ENCODE results near the gene LRRIQ3. TPM values are rescaled to one million over a fixed set of nuclear protein-coding genes. Genes with fewer than 3 reads are reported as not detected.
A peak's percentile ranks its signal among the peaks of the same experiment; 100 is the strongest.

LRRIQ3 gene
- total RNA-seq, 1 experiment from 2014 or later, result 0.85 TPM

DNA sequence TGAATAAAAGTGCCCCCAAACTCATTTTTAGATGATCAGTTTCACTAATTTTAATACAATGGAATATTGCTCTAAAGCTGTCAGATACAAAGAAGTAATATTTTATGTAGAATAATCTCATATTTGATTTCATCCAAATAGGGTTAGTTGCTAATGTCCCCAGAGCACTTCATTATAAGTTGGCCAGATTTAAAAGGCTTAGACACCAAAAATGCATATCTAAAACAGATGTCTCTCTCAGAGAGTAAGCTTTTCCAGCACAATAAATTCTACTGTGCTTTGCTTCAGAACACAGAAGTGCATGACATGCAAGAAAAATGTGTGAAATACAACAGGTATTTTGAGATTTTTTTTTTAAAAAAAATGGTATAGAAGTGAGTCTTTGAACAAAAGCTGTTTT lies 194.2 kb downstream of the LRRIQ3 start:
- in situ Hi-C loops (cut with HindIII; ENCODE audit: low pct_unique_long_range_greater_than_20kb, low sequenced_read_pairs) (no loop called here), intact Hi-C loops (cut with micrococcal nuclease; ENCODE audit: unreplicated experiment) (no loop called here)
- POLR2A ChIA-PET, result no interaction called here

GRCh38 chr1:73998348-73998959 lies 199.5 kb downstream of the LRRIQ3 start:
- TF ChIP-seq, protein P1, sequence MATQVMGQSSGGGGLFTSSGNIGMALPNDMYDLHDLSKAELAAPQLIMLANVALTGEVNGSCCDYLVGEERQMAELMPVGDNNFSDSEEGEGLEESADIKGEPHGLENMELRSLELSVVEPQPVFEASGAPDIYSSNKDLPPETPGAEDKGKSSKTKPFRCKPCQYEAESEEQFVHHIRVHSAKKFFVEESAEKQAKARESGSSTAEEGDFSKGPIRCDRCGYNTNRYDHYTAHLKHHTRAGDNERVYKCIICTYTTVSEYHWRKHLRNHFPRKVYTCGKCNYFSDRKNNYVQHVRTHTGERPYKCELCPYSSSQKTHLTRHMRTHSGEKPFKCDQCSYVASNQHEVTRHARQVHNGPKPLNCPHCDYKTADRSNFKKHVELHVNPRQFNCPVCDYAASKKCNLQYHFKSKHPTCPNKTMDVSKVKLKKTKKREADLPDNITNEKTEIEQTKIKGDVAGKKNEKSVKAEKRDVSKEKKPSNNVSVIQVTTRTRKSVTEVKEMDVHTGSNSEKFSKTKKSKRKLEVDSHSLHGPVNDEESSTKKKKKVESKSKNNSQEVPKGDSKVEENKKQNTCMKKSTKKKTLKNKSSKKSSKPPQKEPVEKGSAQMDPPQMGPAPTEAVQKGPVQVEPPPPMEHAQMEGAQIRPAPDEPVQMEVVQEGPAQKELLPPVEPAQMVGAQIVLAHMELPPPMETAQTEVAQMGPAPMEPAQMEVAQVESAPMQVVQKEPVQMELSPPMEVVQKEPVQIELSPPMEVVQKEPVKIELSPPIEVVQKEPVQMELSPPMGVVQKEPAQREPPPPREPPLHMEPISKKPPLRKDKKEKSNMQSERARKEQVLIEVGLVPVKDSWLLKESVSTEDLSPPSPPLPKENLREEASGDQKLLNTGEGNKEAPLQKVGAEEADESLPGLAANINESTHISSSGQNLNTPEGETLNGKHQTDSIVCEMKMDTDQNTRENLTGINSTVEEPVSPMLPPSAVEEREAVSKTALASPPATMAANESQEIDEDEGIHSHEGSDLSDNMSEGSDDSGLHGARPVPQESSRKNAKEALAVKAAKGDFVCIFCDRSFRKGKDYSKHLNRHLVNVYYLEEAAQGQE (IDR thresholded peaks at IDR 0.05; ENCODE audit: insufficient read depth in 1 of 2, low read depth in 2 of 2, low read length in 1 of 2), result no peak
- TF ChIP-seq, protein P2, sequence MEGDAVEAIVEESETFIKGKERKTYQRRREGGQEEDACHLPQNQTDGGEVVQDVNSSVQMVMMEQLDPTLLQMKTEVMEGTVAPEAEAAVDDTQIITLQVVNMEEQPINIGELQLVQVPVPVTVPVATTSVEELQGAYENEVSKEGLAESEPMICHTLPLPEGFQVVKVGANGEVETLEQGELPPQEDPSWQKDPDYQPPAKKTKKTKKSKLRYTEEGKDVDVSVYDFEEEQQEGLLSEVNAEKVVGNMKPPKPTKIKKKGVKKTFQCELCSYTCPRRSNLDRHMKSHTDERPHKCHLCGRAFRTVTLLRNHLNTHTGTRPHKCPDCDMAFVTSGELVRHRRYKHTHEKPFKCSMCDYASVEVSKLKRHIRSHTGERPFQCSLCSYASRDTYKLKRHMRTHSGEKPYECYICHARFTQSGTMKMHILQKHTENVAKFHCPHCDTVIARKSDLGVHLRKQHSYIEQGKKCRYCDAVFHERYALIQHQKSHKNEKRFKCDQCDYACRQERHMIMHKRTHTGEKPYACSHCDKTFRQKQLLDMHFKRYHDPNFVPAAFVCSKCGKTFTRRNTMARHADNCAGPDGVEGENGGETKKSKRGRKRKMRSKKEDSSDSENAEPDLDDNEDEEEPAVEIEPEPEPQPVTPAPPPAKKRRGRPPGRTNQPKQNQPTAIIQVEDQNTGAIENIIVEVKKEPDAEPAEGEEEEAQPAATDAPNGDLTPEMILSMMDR (IDR thresholded peaks at IDR 0.05), result peak; percentile 50; the same call in 1 of the 2 replicates
- H3K36me3 ChIP-seq (ENCODE audit: control insufficient read depth, insufficient read depth, low read length), result no peaks in the 10 kb centered on the region

More for the DNA sequence above, 194.2 kb downstream of the LRRIQ3 start:
- Histone ChIP-seq H3K27ac (ENCODE audit: low read length) (no peak overlapping the region), H3K4me1 (ENCODE audit: control insufficient read depth, insufficient read depth, low read length) (no peaks in the 10 kb centered on the region), H3K9me3 (ENCODE audit: control insufficient read depth, insufficient read depth, low read depth, low read length) (no peaks in the 10 kb centered on the region), H3K27me3 (ENCODE audit: control insufficient read depth, insufficient read depth, low read length) (no peaks in the 10 kb centered on the region), H3K4me3 (ENCODE audit: low read depth in 2 of 2, low read length in 2 of 2) (no peak overlapping the region), H3K36me3 (ENCODE audit: control insufficient read depth, insufficient read depth, low read length) (no peaks in the 10 kb centered on the region)
- BruUV-seq (replicated peaks), result no TSS peak
- DNase-seq (ENCODE audit: low read depth, low spot score) (no peak), ATAC-seq (no peak)
- CTCF ChIA-PET, result no interaction called here
- TF ChIP-seq, protein P2 (IDR thresholded peaks at IDR 0.05), result no peak
- TF ChIP-seq TCF7L2 (IDR thresholded peaks at IDR 0.05; ENCODE audit: low read depth, low read length) (no peak), SIN3A (IDR thresholded peaks at IDR 0.05; ENCODE audit: borderline replicate concordance, insufficient read depth, low read depth, low read length) (no peak), POLR2AphosphoS5 (IDR thresholded peaks at IDR 0.05; ENCODE audit: low read depth, low read length) (no peak)
- TF ChIP-seq, protein P1 (IDR thresholded peaks at IDR 0.05; ENCODE audit: insufficient read depth in 1 of 2, low read depth in 2 of 2, low read length in 1 of 2), result no peak

More at GRCh38 chr1:73998348-73998959, 199.5 kb downstream of the LRRIQ3 start:
- ATAC-seq, result peak; percentile 63; the same call in 1 of the 2 replicates
- peak; percentile 32 for DNase-seq (ENCODE audit: low read depth, low spot score)
- intact Hi-C loops (cut with micrococcal nuclease; ENCODE audit: unreplicated experiment) (loop anchor here (5.0 kb wide), 1 partner anchor 156 kb away; no protein-coding TSS in a partner anchor), in situ Hi-C loops (cut with HindIII; ENCODE audit: low pct_unique_long_range_greater_than_20kb, low sequenced_read_pairs) (no loop called here)
- H3K27me3 ChIP-seq (ENCODE audit: control insufficient read depth, insufficient read depth, low read length), result no peaks in the 10 kb centered on the region
- H3K9me3 ChIP-seq (ENCODE audit: control insufficient read depth, insufficient read depth, low read depth, low read length), result no peaks in the 10 kb centered on the region
- H3K4me3 ChIP-seq (ENCODE audit: low read depth in 2 of 2, low read length in 2 of 2), result no peak overlapping the region
- no peak overlapping the region for H3K27ac ChIP-seq (ENCODE audit: low read length)
- ChIA-PET POLR2A (no interaction called here), CTCF (no interaction called here)
- no TSS peak for BruUV-seq (replicated peaks)
- H3K4me1 ChIP-seq (ENCODE audit: control insufficient read depth, insufficient read depth, low read length), result no peaks in the 10 kb centered on the region

All from Panc1 (cell line).